Measurements from ENCODE around the gene TRMT10C.

TRMT10C gene

DNA sequence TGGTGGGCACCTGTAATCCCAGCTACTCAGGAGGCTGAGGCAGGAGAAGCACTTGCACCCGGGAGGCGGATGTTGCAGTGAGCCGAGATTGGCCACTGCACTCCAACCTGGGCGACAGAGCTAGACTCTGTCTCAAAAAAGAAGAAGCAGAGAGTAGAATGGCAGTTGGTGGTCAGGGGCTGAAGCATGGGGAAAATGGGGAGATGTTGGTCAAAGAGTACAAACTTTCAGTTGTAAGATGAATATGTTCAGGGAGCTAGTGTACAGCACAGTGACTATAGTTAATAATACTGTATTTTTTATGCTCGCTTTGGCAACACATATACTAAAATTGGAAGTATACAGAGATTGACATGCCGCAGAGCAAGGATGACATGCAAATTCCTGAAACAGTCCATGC lies 53.9 kb downstream of the TRMT10C start:
- no peak for TF ChIP-seq ZFX (IDR thresholded peaks at IDR 0.05; ENCODE audit: borderline replicate concordance)
- TF ChIP-seq, protein P1, sequence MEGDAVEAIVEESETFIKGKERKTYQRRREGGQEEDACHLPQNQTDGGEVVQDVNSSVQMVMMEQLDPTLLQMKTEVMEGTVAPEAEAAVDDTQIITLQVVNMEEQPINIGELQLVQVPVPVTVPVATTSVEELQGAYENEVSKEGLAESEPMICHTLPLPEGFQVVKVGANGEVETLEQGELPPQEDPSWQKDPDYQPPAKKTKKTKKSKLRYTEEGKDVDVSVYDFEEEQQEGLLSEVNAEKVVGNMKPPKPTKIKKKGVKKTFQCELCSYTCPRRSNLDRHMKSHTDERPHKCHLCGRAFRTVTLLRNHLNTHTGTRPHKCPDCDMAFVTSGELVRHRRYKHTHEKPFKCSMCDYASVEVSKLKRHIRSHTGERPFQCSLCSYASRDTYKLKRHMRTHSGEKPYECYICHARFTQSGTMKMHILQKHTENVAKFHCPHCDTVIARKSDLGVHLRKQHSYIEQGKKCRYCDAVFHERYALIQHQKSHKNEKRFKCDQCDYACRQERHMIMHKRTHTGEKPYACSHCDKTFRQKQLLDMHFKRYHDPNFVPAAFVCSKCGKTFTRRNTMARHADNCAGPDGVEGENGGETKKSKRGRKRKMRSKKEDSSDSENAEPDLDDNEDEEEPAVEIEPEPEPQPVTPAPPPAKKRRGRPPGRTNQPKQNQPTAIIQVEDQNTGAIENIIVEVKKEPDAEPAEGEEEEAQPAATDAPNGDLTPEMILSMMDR (IDR thresholded peaks at IDR 0.05), result no peak
- no peak overlapping the region for H3K27ac ChIP-seq

Data from 22Rv1 (cell line).